ENCODE results near the gene SHFL.

SHFL gene

DNA sequence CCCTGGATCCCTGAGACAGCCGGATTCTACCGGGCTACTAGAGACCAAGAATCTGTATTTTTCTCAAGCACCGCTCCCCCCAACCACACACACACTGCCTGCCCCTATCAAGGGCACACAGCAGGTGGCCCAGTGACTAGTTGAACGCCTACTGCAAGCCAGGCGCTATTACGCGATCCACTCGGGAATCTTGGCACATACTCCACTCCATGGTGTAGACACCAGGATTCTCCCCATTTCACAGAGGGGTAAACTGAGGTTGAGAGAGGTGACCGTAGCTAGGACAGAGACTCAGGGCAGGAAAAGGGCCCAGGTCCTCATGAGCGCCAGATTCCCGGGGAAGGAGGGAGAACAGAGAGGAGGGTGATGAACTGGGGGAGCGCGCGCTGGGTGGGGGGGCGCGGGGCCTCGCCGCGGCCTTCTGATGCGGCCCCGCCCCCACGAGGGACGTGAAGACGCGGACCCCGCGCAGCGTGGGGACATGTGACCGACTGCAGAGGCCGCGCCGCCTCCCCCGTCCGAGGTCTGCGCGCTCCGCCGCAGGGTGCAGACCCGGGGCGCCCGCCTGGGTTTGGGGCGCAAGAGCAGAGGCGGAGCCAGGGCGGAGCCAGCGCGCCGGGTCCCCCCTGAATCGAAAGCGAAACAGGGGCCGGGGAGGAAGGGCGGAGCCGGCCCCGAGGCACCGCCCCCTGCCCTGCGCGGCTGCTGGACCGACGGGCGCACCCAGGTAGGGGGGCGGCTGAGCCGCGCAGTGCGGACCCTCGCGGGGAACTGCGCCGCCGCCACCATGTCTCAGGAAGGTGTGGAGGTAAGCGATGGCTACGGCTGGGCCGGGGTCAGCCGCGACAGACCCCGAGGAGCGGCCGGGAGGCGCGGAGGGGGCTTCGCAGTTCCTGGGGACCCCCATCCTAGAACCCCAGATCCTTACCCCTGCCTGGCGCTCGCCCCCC, at the start of gene SHFL:
TSS of gene SHFL (plus strand) at position 677 of the 950 bp plus-strand sequence. CDS start at position 788, 111 bp downstream.
- DNase-seq, result peak; percentile 48

DNA sequence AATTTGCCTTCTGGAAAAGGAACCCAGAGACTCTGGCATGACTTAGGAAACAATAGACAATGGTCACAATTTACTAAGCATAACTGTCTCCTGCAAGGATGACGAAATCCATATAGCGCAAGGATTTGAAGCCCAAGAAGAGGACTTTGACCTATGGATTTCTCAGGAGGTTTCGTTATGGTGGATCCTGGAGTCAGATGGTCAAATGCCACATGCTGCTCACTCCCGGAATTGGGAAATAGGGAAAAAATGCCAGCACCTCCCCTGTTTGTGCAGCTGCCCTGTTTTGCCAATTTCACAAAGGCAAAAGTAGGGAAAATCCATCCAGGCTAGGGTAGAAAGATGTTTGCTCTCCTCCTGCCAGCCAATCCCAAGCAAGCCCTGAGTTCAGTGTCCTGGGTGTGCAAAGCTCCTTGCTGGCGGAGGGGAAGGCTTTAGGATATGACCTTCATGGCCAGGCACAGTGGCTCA, 49.5 kb upstream of the SHFL start:
- DNase-seq, result no peak

DNA sequence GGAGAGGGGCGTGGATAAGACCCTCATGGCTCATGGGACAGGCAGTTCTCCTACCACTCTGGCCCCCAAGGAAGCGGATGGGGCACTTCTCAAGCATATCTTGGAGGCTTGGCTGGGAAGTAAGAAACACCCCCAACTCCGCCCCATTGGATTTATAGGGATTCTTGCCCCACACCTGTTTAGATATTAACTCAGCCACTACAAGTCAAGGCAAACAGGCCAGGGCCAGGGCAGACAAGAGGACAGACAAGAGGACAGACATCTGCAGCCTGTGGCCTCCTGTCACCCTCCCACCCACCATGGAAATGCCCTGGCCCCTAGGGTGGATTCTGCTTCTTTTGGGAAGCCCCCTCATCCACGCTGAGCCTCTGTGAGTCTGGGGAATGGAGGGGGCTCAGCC, 48.8 kb upstream of the SHFL start:
- no peak for DNase-seq

DNA sequence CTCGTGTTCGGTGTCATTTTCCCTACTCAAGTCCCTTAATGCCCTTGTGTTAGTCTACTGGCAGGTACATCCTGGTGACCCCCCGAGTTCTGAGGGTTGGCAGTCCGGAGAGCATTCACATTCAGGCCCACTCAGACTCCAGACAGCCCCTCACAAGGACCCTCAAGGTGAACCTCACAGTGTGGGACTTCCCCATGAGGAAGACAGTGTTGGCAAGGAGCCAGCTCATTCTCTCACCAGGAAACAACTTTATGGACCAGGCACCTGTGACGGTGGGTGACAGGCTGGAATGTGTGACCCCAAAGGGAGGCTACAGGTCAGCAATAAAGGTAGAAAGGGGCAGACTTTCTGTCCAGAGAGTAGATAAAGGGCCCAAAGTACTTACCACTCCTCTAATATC, 48.3 kb upstream of the SHFL start:
- no peak for DNase-seq

DNA sequence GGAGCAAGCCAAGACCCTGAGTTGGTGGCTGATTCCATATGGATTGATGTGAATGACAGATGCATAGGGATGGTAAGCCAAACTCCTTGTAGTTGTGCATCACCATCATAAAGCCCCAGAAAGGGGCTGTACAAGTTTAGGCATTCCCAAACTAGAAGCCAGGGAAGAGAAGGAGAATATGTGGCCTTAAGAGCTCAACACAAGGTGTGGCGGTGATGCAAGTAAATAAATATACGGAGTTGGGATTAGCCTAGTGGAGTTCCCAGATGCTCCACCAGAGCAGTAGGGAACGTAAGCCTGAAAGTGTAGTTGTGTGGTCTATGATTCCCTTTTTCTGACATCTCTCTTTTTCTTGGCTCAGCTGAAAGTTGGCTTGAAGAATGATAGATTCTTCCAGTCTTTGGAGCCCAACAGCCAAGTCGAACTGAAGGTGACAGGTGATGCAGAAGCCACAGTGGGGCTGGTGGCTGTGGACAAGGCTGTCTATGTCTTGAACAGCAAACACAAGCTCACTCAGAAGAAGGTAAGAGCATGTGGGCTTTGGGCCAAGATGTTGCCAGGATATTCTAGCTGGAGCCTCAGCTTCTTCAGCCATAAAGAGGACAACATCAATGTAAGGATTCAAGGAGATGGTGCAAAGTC, 42.7 kb upstream of the SHFL start:
- DNase-seq, result no peak

DNA sequence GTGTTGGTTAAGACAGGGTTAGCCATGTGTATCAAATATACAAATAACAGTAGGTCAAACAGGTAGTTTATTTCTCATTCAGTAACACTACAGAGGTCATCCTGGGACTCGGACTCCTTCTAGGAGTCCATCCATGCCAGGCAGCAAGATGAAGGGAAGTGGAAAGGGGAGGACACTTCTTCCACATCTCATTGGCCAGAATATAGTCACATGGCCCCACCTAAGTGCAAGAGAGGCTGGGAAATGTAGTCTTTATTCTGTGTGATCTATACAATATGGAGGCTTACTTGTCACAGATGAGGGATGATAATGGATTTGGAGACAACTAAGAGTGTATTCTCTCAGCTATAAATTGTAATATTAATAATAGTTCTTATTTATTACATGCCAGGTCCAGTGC, 41.7 kb upstream of the SHFL start:
- no peak for DNase-seq

DNA sequence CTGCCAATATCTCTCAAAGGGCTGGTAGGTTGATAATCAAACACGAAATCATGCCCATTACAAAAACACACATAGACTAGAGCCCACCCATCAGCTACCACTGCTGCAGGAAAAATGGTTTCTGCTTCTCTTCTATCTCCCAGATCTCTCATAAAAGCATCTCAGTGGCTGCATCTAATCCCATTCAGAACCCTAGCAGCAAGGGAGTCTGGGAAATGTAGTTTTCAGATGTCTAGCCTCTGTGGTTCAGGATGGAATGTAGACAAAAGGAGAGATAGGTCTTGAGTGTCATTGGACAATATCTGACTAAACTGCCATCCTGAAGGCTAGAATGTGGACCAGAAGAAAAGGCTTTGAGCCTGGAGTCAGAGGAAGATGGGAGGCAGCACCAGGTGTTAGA, 40.7 kb upstream of the SHFL start:
- DNase-seq, result no peak

DNA sequence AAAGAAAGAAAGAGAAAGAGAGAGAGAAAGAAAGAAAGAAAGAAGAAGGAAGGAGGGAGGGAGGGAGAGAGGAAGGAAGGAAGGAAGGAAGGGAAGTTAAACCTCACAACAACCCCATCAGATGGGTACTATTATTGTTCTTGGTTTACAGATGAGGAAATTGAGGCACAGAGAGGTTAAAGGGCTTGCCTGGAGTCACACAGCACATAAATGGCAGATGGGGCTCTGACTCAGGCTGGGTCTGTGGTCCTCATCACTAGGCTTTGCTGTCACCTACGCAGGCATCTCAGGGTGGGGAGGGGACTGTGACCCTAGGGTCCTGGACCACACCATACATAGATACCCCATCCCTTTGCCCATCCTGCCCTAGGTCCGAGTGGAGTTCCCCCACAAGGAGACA, 36.5 kb upstream of the SHFL start:
- DNase-seq, result no peak

DNA sequence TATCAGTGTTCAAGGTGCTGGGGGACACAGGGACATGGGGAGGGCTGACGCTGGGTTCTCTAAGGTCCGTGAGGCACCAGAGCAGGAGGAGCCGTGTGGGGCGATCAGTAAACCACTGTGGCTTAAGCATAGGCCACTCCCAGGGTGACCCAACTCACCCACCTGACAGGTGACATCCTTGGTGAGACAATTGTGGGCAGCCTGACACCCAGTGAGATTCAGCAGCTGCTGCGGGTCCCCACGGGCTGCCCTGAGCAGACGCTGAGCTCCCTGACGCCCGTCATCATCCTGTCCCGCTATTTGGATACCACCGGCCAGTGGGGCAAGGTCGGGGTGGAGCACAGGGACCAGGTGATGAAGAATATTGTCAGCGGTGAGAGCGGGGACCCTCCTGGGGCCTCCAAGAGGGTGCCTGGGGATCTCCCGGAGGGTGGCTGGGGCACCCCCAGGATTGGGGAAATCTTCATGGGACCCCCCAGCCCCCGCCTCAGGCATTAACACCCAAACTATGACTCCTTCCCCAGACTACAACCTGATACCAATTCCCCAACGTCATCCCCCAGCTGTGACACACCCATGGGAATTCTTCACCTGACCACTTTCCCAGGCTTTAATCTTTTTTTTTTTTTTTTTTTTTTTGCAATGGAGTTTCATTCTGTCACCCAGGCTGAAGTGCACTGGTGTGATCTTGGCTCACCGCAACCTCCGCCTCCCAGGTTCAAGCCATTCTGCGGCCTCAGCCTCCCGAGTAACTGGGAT, 33.3 kb upstream of the SHFL start:
- no peak for DNase-seq

DNA sequence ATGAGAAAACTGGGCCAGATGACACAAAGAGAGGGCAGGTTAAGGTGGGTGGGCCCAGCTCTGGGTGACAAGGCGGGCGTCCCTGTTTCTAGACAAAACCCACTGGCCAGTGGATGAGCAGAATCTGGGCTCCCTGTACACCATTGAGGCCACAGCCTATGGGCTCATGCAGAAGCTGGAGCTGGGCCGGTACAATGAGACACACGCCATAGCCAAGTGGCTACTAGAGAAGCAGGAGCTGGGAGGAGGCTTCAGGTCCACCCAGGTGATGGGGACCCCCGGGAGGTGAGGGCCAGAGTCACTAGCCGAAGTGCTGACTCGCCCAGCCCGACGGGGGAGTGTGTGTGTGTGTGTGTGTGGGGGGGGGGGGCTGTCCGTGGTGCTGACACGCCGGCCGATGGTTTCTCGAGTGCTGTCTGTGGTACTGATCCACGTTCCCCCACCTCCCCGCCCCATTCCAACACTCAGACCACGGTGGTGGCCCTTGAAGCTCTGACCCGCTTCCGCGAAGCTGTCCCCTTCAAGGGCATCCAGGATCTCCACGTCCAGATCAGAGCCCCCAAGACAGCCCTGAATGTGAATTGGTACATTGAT, 24.3 kb upstream of the SHFL start:
- no peak for DNase-seq

DNA sequence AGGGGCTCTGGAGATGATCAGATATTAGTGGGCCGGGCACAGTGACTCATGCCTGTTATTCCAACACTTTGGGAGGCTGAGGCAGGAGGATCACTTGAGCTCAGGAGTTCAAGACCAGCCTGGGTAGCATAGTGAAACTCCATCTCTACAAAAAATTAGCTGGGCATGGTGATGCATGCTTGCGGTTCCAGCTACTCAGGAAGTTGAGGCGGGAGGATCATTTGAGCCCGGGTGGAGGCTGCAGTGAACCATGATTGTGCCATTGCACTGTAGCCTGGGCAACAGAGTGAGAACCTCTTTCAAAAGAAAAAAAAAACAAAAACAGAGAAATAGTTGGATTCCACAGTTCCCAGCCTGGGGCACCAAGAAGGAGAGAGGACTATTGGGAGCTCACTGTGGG, 17.9 kb upstream of the SHFL start:
- no peak for DNase-seq

DNA sequence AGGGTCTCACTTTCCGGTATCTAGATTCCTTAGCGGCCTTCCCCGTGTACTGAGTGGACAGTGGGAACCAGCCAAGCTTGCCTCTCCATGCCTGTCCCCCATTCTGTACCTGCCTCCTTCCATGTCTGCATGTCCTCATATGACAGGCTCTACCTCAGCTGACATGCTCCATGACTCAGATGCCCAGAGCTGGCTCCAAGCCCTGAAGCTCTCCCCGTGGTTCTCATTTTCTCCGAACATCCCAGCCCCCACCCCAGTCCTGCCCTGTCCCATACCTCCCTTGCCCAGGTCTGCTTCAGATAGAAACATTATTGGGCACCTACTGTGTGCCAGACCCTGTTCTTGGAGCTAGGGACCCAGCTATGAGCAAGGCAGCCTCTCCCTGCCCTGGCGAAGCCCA, 17.1 kb upstream of the SHFL start:
- no peak for DNase-seq

DNA sequence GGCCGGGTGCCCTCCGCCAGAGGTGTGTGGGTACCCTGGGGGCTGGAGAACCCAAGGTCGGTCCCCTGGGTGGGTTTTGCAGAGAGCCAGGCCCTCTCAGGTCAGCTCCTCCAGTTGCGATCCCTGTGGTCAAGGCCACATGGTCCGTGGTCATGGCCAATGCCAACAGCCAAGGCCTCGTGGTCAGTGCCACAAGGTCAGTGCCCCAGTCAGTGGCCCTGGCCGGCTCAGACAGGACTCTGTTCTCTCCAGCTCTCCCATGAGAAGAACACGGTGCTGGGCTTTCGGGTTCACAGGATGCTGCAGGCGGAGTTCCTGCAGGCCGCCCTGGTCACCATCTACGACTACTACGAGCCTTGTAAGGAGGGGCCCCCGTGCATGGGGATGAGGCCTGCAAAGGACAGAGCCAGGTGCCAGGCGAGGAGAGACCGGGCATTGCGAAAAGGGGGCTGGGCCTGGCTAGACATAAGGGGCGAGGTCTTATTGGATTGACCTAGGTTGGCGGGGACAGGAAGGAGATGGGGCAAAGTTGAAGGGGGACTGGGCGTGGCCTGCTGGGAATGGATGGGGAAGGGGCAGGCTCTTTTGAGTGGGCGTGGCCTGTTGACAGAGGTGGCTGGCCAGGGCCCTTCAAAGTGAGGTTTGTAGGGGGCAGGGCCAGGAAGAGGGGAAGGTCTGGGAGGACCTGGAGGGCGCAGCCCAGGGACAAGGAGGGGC, 15.2 kb upstream of the SHFL start:
- no peak for DNase-seq

DNA sequence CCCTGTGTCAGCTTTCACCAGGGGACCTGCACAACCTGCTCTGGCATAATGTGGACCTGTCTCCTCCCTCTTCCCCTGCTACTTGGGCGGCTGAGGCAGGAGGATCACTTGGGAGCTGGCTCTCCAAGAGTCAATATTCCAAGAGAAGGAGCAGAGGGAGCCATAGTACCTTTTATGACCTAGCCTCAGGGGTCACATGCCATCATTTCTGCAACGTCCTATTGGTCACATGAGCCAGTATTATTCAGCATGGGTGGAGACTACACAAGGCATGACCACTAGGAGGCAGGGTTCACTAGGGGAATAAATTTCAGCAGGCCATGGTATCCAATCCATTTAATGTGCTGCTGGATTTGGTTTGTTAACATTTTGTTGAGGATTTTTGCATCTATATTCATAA, 12.0 kb upstream of the SHFL start:
- DNase-seq, result no peak

DNA sequence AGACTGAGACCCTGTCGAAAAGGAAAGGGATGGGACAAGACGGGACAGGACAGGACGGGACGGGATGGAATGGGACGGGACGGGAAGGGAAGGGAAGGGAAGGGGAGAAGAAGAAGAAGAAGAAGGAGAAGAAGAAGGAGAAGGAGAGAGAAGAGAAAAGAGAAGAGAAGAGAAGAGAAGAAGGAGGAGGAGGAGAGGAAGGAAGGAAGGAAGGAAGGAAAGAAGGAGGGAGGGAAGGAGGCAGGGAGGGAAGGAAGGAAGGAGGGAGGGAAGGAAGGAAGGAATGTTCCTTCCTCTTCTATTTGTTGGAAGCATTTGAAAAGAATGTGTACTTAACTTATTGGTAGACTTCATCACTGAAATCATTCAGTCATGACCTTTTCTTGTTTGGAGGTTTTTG, 9.6 kb upstream of the SHFL start:
- no peak for DNase-seq

DNA sequence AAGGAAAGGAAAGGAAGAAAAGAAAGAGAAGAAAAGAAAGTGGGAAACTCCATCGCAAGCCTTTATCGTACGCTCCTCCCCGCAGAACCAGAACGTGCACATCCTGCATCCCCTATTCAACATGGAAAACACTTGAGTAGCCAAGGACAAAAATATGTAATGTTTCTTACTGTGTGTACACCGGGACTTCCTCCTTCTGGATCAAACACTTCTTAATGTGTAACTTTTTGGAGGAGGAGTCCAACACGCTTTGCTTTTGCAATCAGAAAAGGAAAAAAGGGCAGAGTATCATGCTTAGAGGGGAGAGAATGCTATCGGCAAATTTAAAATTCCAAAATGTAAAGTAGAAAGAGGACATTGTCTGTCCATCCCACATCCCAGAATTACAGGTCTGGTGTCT, 7.8 kb upstream of the SHFL start:
- no peak for DNase-seq

DNA sequence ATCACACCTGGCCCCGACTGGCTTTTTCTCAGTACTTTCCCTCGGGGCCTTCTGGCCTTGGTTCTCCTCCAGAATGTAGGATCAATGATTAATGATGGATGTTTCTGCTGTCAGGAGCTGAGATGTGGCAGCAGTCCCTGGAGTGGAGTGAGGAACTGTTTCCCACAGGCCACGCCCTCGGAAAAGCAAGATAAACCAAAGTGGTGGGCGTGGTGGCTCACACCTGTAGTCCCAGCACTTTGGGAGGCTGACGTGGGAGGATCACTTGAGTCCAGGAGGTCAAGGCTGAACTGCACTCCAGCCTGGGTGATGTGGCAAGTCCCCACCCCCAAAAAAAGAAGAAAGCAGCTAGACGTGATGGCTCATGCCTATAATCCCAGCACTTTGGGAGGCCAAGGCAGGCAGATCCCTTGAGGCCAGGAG, 7.1 kb upstream of the SHFL start:
- DNase-seq, result no peak

DNA sequence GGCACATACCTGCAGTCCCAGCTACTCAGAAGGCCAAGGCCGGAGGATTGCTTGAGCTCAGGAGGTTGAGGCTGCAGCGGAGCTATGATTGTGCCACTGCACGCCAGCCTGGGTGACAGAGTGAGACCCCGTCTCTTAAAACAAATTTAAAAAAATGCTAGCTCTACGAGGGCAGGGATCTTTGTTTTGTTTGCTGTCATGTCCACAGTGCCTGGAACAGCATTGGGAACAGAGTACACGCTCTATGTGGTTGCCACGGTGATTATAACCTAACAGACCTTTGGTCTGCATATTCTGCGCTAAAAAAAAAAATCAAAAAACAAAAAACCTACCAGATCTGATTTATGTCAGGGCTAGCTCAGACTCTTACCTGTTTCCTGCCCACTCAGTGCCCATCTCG, 2.2 kb upstream of the SHFL start:
- DNase-seq, result no peak

DNA sequence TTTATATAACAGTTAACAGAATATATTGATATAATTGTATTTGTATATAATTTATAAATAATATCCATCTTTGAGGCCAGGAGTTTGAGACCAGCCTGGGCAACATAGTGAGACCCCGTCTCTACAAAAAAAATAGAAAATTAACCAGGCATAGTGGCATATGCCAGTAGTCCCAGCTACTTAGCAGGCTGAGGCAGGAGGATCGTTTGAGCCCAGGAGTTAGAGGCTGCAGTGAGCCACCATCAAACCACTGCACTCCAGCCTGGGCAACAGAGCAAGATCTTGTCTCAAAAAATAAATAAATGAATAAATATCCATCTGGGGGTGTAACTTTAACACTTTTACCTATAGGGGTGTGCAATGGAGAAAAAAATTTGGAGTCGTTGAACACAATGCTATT, 1.3 kb upstream of the SHFL start:
- DNase-seq, result no peak

DNA sequence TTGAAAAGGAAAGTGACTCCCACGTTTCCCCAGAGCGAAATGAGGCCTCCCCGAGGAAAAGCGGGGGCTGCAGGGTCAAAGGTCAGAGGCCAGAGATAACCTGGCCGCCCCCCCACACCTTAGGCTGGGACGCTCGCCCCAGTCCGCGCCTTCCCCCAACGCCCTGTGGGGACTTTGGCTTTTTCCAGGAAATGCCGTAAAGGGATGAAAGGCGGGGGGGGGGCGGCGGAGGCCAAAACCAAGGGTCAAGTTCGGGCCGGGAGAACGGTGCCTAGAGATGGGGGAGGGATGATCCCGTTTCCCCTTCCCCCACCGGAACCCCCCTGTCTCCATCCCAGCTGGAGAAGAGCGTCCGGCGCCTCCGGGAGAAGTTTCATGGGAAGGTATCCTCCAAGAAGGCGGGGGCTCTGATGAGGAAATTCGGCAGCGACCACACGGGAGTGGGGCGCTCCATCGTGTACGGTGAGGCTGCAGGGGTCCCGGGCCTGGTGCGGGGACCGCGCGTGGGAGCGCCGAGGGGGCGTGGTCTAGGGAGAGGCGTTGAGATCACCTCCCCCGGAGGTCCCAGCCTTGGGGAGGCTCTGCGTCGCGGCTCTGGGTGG, 575 bp downstream of the SHFL start:
- no peak for DNase-seq

DNA sequence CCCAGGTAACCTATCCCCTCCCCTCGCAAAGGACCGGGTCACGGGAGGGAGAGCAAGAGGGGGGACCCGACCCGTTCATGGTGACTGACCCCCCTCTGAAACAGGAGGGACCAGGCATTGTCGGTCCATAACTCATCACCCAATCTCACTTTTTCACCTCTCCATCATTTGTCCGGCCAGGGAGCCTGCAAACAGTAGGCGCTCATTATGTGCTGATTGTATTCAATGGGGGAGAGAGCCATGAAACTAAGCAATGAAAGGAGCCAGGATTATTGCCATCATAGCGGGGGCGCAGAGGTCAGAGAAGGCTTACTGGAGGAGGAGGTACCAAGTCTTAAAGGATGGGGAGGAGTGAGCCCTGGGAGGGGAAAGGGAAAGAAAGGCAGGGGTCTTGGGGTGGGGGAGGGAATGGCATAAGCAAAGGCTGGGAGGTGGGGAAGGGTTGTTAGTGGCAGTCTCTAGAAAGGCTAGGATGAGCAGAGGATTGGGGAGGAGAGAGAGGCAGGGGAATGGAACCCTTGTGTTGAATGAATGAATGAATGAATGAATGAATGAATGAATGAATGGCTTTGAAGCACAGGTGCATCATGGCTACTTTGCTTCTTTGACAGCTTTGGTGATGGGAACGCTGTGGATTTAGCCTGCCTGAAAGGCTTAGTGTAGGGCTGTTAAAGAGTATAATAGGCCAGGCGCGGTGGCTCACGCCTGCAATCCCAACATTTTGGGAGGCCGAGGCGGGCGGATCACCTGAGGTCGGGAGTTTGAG, 1.4 kb downstream of the SHFL start:
- no peak for DNase-seq
